Suprapubic skin (tissue), 4 donors: ENCODE measurements around the gene NQO1. TPM values are rescaled to one million over a fixed set of nuclear protein-coding genes. Genes with fewer than 3 reads are reported as not detected.
A peak's percentile ranks its signal among the peaks of the same experiment; 100 is the strongest.

Experiments
- DNase-seq, 2 donors: peaks; one replicate each; pipeline ENCODE4 v3.0.0-alpha.2; 2019; ENCODE audit warnings: low spot score in 2 of 2
- H3K27ac ChIP-seq: fragments of 200-600 bp; sonication (generic); one replicate; pipeline ENCODE4 v1.5.1; 2019
- H3K27me3 ChIP-seq: fragments of 200-600 bp; sonication (generic); one replicate; pipeline ENCODE4 v1.5.1; 2019
- H3K36me3 ChIP-seq: fragments of 200-600 bp; sonication (generic); one replicate; pipeline ENCODE4 v1.5.1; 2019
- H3K4me1 ChIP-seq: fragments of 200-600 bp; sonication (generic); one replicate; pipeline ENCODE4 v1.5.1; 2019
- H3K4me3 ChIP-seq: fragments of 200-600 bp; sonication (generic); one replicate; pipeline ENCODE4 v1.5.1; 2019; ENCODE audit warnings: mild to moderate bottlenecking
- H3K9me3 ChIP-seq: fragments of 200-600 bp; sonication (generic); one replicate; pipeline ENCODE4 v1.5.1; 2019
- EP300 ChIP-seq: sonication (generic); formaldehyde crosslinking; IDR thresholded peaks from one replicate; pipeline ENCODE4 v1.6.1; 2017; ENCODE audit warnings: antibody characterized with exemption
- POLR2A ChIP-seq, 2 donors: fragments of 450-650 bp; IDR thresholded peaks; one replicate each; pipeline ENCODE4 v1.6.1; 2017; ENCODE audit warnings: antibody characterized with exemption in 2 of 2, mild to moderate bottlenecking in 2 of 2, moderate library complexity in 2 of 2
- POLR2AphosphoS5 ChIP-seq, 3 donors: sonication (generic); formaldehyde crosslinking; IDR thresholded peaks; one replicate each; pipeline ENCODE4 v1.6.1; 2017; ENCODE audit warnings: antibody characterized with exemption in 3 of 3
- WGBS: methylation state at CpG from one replicate; pipeline ENCODE4 v1.1.5; 2018; 5-methylcytosine and 5-hydroxymethylcytosine counted together
- total RNA-seq, 4 donors: library from RNA; depleted of rRNA; stranded (reverse); fragments of >200 nt; gene quantifications; one replicate each; pipeline ENCODE4 v1.1.0, GENCODE V29; 2016
- TF ChIP-seq, protein P1 (sequence below), 2 donors: fragments of 200-600 bp in 1 of 2; fragments of 450-650 bp in 1 of 2; sonication (generic) in 1 of 2; IDR thresholded peaks; one replicate each; pipeline ENCODE4 v1.5.1; 2016 to 2019; ENCODE audit warnings: antibody characterized with exemption in 2 of 2, mild to moderate bottlenecking in 1 of 2, moderate library complexity in 1 of 2

Gene NQO1
- total RNA-seq, 4 donors from 2014 or later: 10.2 to 34.6 (median 21.4) TPM

DNA sequence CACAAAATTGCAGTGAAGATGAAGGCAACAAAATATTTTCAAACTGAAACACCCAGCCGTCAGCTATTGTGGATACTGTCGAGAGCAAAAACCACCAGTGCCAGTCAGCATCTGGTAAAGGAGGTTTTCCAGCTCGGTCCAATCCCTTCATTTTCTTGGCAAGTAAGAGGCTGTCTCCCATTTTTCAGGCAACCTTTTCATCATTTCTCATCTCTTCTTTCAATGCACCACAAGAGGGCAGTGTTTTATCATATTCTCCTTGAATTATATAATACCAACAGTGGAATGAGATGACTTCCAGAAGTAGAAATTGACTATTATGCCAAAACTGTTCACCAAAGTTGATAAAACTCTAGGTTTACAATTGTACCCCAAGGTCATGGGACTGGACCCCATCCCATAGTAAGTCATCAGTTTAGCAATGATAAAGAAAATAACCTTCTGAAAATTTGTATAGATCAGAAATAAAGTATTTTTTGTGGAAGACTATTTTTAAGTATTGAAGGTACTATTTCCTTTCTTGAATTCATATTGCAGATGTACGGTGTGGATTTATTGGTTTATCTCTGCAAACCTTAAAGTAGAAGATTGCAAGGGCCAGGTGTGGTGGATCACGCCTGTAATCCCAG, 16.8 kb downstream of the NQO1 start:
- H3K9me3 ChIP-seq: no peaks in the 10 kb centered on the region
- peaks cover 49% of the 10 kb centered on the region for H3K4me1 ChIP-seq
- no peak overlapping the region for H3K27ac ChIP-seq
- H3K4me3 ChIP-seq: no peak overlapping the region
- H3K27me3 ChIP-seq: no peaks in the 10 kb centered on the region
- peak in 1 of 2 donors; percentile 31 for DNase-seq
- peaks cover 7% of the 10 kb centered on the region for H3K36me3 ChIP-seq
- 32% methylated on average over 5 of the region's 5 CpGs for WGBS
- no peak for TF ChIP-seq POLR2AphosphoS5 (IDR thresholded peaks at IDR 0.05)
- no peak for TF ChIP-seq EP300
- no peak for TF ChIP-seq POLR2A (IDR thresholded peaks at IDR 0.05)
- TF ChIP-seq, protein P1, sequence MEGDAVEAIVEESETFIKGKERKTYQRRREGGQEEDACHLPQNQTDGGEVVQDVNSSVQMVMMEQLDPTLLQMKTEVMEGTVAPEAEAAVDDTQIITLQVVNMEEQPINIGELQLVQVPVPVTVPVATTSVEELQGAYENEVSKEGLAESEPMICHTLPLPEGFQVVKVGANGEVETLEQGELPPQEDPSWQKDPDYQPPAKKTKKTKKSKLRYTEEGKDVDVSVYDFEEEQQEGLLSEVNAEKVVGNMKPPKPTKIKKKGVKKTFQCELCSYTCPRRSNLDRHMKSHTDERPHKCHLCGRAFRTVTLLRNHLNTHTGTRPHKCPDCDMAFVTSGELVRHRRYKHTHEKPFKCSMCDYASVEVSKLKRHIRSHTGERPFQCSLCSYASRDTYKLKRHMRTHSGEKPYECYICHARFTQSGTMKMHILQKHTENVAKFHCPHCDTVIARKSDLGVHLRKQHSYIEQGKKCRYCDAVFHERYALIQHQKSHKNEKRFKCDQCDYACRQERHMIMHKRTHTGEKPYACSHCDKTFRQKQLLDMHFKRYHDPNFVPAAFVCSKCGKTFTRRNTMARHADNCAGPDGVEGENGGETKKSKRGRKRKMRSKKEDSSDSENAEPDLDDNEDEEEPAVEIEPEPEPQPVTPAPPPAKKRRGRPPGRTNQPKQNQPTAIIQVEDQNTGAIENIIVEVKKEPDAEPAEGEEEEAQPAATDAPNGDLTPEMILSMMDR (IDR thresholded peaks at IDR 0.05): peak; percentile 48 to 73

DNA sequence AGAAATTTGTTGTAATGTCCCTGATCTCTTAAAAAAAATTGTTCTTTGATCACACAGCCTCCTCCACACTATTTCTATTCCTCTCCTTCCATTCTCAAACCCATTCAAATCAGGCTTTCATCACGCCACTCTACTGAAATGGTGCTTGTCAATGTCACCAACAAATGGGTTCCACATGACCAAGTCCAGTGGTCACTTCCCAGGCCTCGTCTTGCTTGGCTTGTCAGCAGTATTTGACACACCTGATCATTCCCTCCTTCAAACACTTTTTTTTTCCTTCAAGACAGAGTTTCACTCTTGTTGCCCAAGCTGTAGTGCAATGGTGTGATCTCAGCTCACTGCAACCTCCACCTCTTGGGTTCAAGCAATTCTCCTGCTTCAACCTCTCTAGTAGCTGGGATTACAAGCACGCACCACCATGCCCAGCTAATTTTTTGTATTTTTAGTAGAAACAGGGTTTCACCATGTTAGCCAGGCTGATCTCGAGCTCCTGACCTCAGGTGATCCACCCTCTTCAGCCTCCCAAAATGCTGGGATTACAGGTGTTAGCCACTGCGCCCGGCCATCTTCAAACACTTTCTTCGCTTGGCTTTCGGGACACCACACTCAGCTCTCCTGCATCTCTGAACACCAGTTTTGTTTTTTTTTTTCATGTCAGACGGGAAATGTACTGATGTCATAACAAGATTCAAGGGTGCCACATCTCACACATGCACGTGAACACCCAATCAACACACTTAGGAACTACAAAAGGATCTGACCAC, 18.3 kb downstream of the NQO1 start:
- TF ChIP-seq EP300 (no peak), POLR2A (IDR thresholded peaks at IDR 0.05) (no peak), POLR2AphosphoS5 (IDR thresholded peaks at IDR 0.05) (no peak)
- TF ChIP-seq, protein P1 (IDR thresholded peaks at IDR 0.05): no peak
- peaks cover 4% of the 10 kb centered on the region for H3K36me3 ChIP-seq
- no peak overlapping the region for H3K4me3 ChIP-seq
- H3K27ac ChIP-seq: no peak overlapping the region
- DNase-seq: peak in 1 of 2 donors; percentile 13
- no peaks in the 10 kb centered on the region for H3K27me3 ChIP-seq
- H3K9me3 ChIP-seq: no peaks in the 10 kb centered on the region
- peaks cover 48% of the 10 kb centered on the region for H3K4me1 ChIP-seq
- 88% methylated on average over 10 of the region's 10 CpGs for WGBS

DNA sequence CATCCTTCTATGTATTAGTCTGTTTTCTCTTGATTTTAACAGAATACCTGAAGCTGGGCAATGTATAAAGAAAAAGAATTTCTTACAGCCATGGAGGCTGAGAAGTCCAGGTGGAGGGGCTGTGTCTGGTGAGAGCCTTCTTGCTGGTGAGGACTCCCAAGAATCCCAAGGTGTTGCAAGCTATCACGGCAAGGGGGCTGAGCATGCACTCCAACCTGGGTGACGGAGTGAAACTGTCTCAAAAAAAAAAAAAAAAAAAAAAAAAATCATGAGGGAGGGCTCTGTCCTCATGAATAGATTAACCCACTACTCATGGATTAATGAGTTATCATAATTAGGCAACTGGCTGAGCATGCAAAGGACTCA, 19.4 kb downstream of the NQO1 start:
- 72% methylated on average over 2 of the region's 2 CpGs for WGBS
- peaks cover 37% of the 10 kb centered on the region for H3K4me1 ChIP-seq
- H3K27ac ChIP-seq: peak overlapping the region; percentile 55

DNA sequence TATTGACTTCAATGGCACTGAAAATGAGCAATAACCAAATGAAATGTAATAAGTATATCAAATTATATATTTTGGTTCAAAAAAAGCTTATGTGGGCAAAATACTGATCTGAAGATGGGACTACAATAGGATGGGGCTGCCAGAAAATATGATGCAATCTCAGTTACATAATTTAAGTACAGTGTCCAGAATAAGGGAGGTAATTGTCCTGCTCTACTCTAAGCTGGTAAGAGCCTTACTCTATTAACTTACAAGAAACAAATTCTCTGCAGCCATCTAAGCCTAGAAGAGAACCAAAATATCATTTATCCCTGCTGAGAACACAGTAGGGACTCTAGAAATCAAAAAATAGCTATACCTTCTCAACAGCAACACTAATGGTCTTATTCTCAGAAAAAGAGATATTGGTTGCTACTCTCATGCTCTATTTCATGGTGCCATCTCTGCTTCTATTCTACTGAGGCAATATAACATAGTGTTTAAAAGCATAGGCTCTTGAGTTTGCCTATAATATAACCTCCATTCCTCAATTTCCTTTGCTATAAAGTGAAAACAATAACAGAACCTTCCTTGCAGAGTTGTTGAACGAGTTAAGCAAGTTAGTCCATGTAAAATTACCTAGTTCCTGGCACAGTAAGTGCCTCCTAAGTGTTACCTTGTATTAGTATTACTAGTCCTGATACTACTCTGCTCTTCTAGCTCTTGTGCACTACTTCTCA, 19.9 kb downstream of the NQO1 start:
- H3K36me3 ChIP-seq: peaks cover 7% of the 10 kb centered on the region
- WGBS: 41% methylated on average over 1 of the region's 1 CpG
- H3K4me1 ChIP-seq: peaks cover 34% of the 10 kb centered on the region

More for the DNA sequence above, 19.4 kb downstream of the NQO1 start:
- no peak for DNase-seq
- TF ChIP-seq, protein P1 (IDR thresholded peaks at IDR 0.05): no peak
- TF ChIP-seq POLR2AphosphoS5 (IDR thresholded peaks at IDR 0.05): no peak
- TF ChIP-seq EP300: no peak
- TF ChIP-seq POLR2A (IDR thresholded peaks at IDR 0.05): no peak
- Histone ChIP-seq H3K27me3 (no peaks in the 10 kb centered on the region), H3K9me3 (no peaks in the 10 kb centered on the region), H3K4me3 (no peak overlapping the region), H3K36me3 (peaks cover 7% of the 10 kb centered on the region)

More for the DNA sequence above, 19.9 kb downstream of the NQO1 start:
- Histone ChIP-seq H3K9me3 (no peaks in the 10 kb centered on the region), H3K4me3 (no peak overlapping the region), H3K27me3 (no peaks in the 10 kb centered on the region), H3K27ac (peak overlapping the region; percentile 55)
- no peak for DNase-seq
- no peak for TF ChIP-seq POLR2A (IDR thresholded peaks at IDR 0.05)
- no peak for TF ChIP-seq POLR2AphosphoS5 (IDR thresholded peaks at IDR 0.05)
- TF ChIP-seq, protein P1 (IDR thresholded peaks at IDR 0.05): no peak
- no peak for TF ChIP-seq EP300
